ENCODE results near the gene COL4A4.

The COL4A4 gene

DNA sequence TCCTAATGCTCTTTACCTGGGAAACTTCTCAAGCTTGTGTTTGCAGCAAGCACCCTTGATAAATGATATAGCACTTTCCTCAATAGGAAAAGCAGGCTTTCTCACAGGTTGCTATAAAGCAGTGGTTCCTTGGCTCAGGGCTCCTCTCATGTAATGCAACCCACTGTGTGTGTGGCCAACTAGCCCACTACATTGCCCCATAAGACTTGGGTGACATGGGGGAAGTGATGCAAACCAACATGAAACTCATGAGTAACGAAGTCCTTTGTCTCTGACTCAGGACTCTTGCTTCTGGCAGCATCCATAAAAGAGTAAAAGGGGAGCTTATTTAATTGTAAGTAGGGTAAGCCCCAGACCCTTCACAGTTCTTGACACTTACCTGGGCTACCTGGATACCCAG lies 106.9 kb downstream of the COL4A4 start:
- Histone ChIP-seq H3K27me3 (replicated peaks; ENCODE audit: control insufficient read depth, insufficient read depth, low read length) (no peaks in the 10 kb centered on the region), H3K9me3 (ENCODE audit: control insufficient read depth, low read length) (no peaks in the 10 kb centered on the region), H3K4me1 (ENCODE audit: control insufficient read depth, insufficient read depth, low read length) (no peaks in the 10 kb centered on the region), H3K4me3 (ENCODE audit: low read length) (no peak overlapping the region), H3K9ac (ENCODE audit: low read length) (no peak overlapping the region), H3K36me3 (ENCODE audit: control insufficient read depth, insufficient read depth, low read length, severe bottlenecking) (peaks cover 3% of the 10 kb centered on the region)
- DNase-seq (ENCODE audit: low read depth) = no peak

- no peak overlapping the region for H3K4me3 ChIP-seq (ENCODE audit: low read length)
- no peaks in the 10 kb centered on the region for H3K4me1 ChIP-seq (ENCODE audit: control insufficient read depth, insufficient read depth, low read length)
- no peaks in the 10 kb centered on the region for H3K9me3 ChIP-seq (ENCODE audit: control insufficient read depth, low read length)
- H3K9ac ChIP-seq (ENCODE audit: low read length) = no peak overlapping the region
- H3K36me3 ChIP-seq (ENCODE audit: control insufficient read depth, insufficient read depth, low read length, severe bottlenecking) = peaks cover 3% of the 10 kb centered on the region
- H3K27me3 ChIP-seq (replicated peaks; ENCODE audit: control insufficient read depth, insufficient read depth, low read length) = no peaks in the 10 kb centered on the region
- no peak for DNase-seq (ENCODE audit: low read depth)
Measured at GRCh38 chr2:227054006-227054405, 110.0 kb downstream of the COL4A4 start.

DNA sequence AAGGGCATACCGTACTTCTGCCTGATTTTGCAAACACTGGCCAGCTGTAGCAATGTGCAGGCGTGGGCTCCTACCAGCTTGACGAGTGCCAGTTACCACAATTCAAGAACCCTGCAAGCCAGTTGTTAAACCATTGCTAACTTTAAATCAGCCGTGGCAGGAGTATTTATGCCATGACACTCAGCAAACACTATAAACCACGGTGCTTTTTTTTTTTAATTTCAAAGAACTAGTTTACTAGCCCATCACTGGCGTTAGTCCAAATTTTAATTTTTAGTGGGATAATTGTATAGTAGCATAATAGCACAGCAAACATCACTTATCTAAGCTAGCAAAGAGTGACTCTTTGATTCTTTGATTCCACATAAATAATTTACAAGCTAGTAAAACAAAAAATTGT lies 111.1 kb downstream of the COL4A4 start:
- no peak for DNase-seq (ENCODE audit: low read depth)
- Histone ChIP-seq H3K27me3 (replicated peaks; ENCODE audit: control insufficient read depth, insufficient read depth, low read length) (no peaks in the 10 kb centered on the region), H3K36me3 (ENCODE audit: control insufficient read depth, insufficient read depth, low read length, severe bottlenecking) (peaks cover 3% of the 10 kb centered on the region), H3K4me3 (ENCODE audit: low read length) (no peak overlapping the region), H3K9me3 (ENCODE audit: control insufficient read depth, low read length) (no peaks in the 10 kb centered on the region), H3K4me1 (ENCODE audit: control insufficient read depth, insufficient read depth, low read length) (no peaks in the 10 kb centered on the region), H3K9ac (ENCODE audit: low read length) (no peak overlapping the region)

DNA sequence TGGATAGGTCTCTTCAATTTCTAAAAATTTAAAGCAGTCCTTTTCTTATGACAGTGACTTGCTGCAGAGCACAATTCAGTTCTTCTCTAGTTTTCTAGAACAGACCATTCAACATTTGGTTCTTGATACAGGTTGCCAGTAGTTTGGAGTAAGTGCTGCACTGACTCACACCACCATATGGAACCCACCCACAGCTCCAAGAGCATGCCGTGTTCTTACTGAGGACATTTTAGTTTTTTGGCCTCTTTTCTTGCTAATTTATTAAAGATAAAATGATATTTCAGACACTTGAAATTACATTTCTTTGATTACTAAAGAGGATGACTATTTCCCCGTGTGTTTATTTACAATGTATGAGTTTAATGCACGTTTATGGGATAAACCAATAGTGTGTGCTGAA lies 120.0 kb downstream of the COL4A4 start:
- H3K4me3 ChIP-seq (ENCODE audit: low read length) = no peak overlapping the region
- no peaks in the 10 kb centered on the region for H3K4me1 ChIP-seq (ENCODE audit: control insufficient read depth, insufficient read depth, low read length)
- no peaks in the 10 kb centered on the region for H3K36me3 ChIP-seq (ENCODE audit: control insufficient read depth, insufficient read depth, low read length, severe bottlenecking)
- no peaks in the 10 kb centered on the region for H3K27me3 ChIP-seq (replicated peaks; ENCODE audit: control insufficient read depth, insufficient read depth, low read length)
- no peaks in the 10 kb centered on the region for H3K9me3 ChIP-seq (ENCODE audit: control insufficient read depth, low read length)
- no peak for DNase-seq (ENCODE audit: low read depth)
- H3K9ac ChIP-seq (ENCODE audit: low read length) = no peak overlapping the region

- no peaks in the 10 kb centered on the region for H3K4me1 ChIP-seq (ENCODE audit: control insufficient read depth, insufficient read depth, low read length)
- no peaks in the 10 kb centered on the region for H3K36me3 ChIP-seq (ENCODE audit: control insufficient read depth, insufficient read depth, low read length, severe bottlenecking)
- no peak for DNase-seq (ENCODE audit: low read depth)
- no peak overlapping the region for H3K9ac ChIP-seq (ENCODE audit: low read length)
- H3K9me3 ChIP-seq (ENCODE audit: control insufficient read depth, low read length) = no peaks in the 10 kb centered on the region
- no peak overlapping the region for H3K4me3 ChIP-seq (ENCODE audit: low read length)
- no peaks in the 10 kb centered on the region for H3K27me3 ChIP-seq (replicated peaks; ENCODE audit: control insufficient read depth, insufficient read depth, low read length)
Measured at GRCh38 chr2:227038550-227039189, 125.3 kb downstream of the COL4A4 start.

DNA sequence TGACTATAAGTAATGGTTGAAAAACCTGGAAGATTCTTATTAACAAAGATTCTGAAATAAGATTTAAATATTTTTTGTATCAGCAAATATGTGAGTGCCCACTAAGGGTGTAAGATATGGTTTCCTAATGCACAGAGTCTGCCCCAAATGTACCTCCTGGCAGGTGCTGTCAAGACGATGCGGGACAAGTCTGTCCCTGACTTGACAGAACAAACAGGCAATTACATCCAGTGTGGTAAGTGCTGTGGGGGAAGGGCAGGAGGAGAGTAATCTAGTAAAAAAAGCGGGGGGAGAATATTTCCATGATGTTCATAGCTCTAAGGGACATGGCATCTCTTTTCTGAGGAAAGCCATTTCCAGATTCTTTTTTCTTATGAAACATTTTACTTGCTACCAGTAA lies 127.5 kb downstream of the COL4A4 start:
- no peaks in the 10 kb centered on the region for H3K36me3 ChIP-seq (ENCODE audit: control insufficient read depth, insufficient read depth, low read length, severe bottlenecking)
- H3K9me3 ChIP-seq (ENCODE audit: control insufficient read depth, low read length) = no peaks in the 10 kb centered on the region
- no peaks in the 10 kb centered on the region for H3K27me3 ChIP-seq (replicated peaks; ENCODE audit: control insufficient read depth, insufficient read depth, low read length)
- DNase-seq (ENCODE audit: low read depth) = no peak
- no peaks in the 10 kb centered on the region for H3K4me1 ChIP-seq (ENCODE audit: control insufficient read depth, insufficient read depth, low read length)
- H3K9ac ChIP-seq (ENCODE audit: low read length) = no peak overlapping the region
- H3K4me3 ChIP-seq (ENCODE audit: low read length) = no peak overlapping the region

GRCh38 chr2:227035711-227036367 lies 128.2 kb downstream of the COL4A4 start:
- H3K4me1 ChIP-seq (ENCODE audit: control insufficient read depth, insufficient read depth, low read length) = no peaks in the 10 kb centered on the region
- H3K27me3 ChIP-seq (replicated peaks; ENCODE audit: control insufficient read depth, insufficient read depth, low read length) = no peaks in the 10 kb centered on the region
- H3K36me3 ChIP-seq (ENCODE audit: control insufficient read depth, insufficient read depth, low read length, severe bottlenecking) = no peaks in the 10 kb centered on the region
- DNase-seq (ENCODE audit: low read depth) = no peak
- H3K9me3 ChIP-seq (ENCODE audit: control insufficient read depth, low read length) = no peaks in the 10 kb centered on the region
- no peak overlapping the region for H3K4me3 ChIP-seq (ENCODE audit: low read length)
- no peak overlapping the region for H3K9ac ChIP-seq (ENCODE audit: low read length)

GRCh38 chr2:227033471-227034148 lies 130.4 kb downstream of the COL4A4 start:
- no peaks in the 10 kb centered on the region for H3K9me3 ChIP-seq (ENCODE audit: control insufficient read depth, low read length)
- H3K36me3 ChIP-seq (ENCODE audit: control insufficient read depth, insufficient read depth, low read length, severe bottlenecking) = no peaks in the 10 kb centered on the region
- DNase-seq (ENCODE audit: low read depth) = peak; percentile 56
- H3K27me3 ChIP-seq (replicated peaks; ENCODE audit: control insufficient read depth, insufficient read depth, low read length) = no peaks in the 10 kb centered on the region
- H3K4me3 ChIP-seq (ENCODE audit: low read length) = no peak overlapping the region
- no peaks in the 10 kb centered on the region for H3K4me1 ChIP-seq (ENCODE audit: control insufficient read depth, insufficient read depth, low read length)
- no peak overlapping the region for H3K9ac ChIP-seq (ENCODE audit: low read length)

- Histone ChIP-seq H3K36me3 (ENCODE audit: control insufficient read depth, insufficient read depth, low read length, severe bottlenecking) (no peaks in the 10 kb centered on the region), H3K9me3 (ENCODE audit: control insufficient read depth, low read length) (no peaks in the 10 kb centered on the region), H3K4me3 (ENCODE audit: low read length) (no peak overlapping the region), H3K27me3 (replicated peaks; ENCODE audit: control insufficient read depth, insufficient read depth, low read length) (no peaks in the 10 kb centered on the region), H3K9ac (ENCODE audit: low read length) (no peak overlapping the region), H3K4me1 (ENCODE audit: control insufficient read depth, insufficient read depth, low read length) (no peaks in the 10 kb centered on the region)
- DNase-seq (ENCODE audit: low read depth) = no peak
Measured at GRCh38 chr2:227031379-227031778, 132.6 kb downstream of the COL4A4 start.

DNA sequence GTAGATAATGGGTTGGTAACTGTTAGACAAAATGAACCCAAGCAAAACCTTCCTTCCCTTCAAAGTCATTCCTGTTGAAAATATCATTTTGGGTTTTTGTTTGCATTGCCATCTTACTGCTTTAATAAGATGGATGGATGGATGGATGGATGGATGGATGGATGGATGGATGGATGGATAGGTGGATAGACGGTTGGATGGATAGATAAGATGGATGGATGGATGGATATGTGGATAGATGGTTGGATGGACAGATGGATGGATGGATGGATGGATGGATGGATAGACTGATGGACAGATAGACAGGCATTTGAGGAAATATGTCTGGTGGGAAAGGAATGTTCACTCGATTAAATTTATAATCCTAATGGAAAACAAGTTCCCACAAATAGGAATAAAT lies 133.2 kb downstream of the COL4A4 start:
- DNase-seq (ENCODE audit: low read depth) = no peak
- no peak overlapping the region for H3K9ac ChIP-seq (ENCODE audit: low read length)
- H3K27me3 ChIP-seq (replicated peaks; ENCODE audit: control insufficient read depth, insufficient read depth, low read length) = no peaks in the 10 kb centered on the region
- no peaks in the 10 kb centered on the region for H3K36me3 ChIP-seq (ENCODE audit: control insufficient read depth, insufficient read depth, low read length, severe bottlenecking)
- no peaks in the 10 kb centered on the region for H3K9me3 ChIP-seq (ENCODE audit: control insufficient read depth, low read length)
- H3K4me3 ChIP-seq (ENCODE audit: low read length) = no peak overlapping the region
- no peaks in the 10 kb centered on the region for H3K4me1 ChIP-seq (ENCODE audit: control insufficient read depth, insufficient read depth, low read length)

- Histone ChIP-seq H3K4me3 (ENCODE audit: low read length) (no peak overlapping the region), H3K4me1 (ENCODE audit: control insufficient read depth, insufficient read depth, low read length) (no peaks in the 10 kb centered on the region), H3K9ac (ENCODE audit: low read length) (no peak overlapping the region), H3K36me3 (ENCODE audit: control insufficient read depth, insufficient read depth, low read length, severe bottlenecking) (no peaks in the 10 kb centered on the region), H3K9me3 (ENCODE audit: control insufficient read depth, low read length) (no peaks in the 10 kb centered on the region), H3K27me3 (replicated peaks; ENCODE audit: control insufficient read depth, insufficient read depth, low read length) (no peaks in the 10 kb centered on the region)
- no peak for DNase-seq (ENCODE audit: low read depth)
Measured at GRCh38 chr2:227029426-227030105, 134.4 kb downstream of the COL4A4 start.

Data from adipocyte (in vitro differentiated cells).